GM12801 (cell line): Measurements from ENCODE around the gene RNASE7.

Experiments
- CTCF ChIP-seq: IDR thresholded peaks from one replicate; pipeline ENCODE4 v1.5.1; 2011; ENCODE audit warnings: control low read depth; ENCODE audit not compliant: insufficient read length; ENCODE audit errors: extremely low read depth

Gene RNASE7

DNA sequence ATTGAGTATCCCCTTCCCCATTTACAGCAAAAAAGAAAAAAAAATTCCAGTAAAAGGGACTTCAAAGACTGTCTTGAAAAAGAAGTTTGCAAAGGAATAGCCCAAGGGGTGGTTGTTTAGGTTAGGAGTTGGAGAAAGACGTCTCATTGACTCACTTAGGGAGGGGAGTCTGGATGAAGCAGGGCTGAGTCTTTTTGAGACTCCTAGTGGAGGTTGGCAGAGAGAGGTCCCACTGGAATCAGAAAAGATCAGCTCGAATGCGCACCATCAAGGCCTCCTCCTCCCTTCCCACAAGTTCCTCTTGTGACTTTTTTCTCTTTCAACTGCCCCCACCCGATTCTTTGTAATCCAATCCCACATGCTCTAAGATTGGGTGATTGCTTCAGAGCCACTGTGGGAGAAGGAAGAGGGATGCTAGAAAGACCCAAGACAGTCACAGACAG, 29.9 kb downstream of the RNASE7 start:
- TF ChIP-seq CTCF, result no peak

DNA sequence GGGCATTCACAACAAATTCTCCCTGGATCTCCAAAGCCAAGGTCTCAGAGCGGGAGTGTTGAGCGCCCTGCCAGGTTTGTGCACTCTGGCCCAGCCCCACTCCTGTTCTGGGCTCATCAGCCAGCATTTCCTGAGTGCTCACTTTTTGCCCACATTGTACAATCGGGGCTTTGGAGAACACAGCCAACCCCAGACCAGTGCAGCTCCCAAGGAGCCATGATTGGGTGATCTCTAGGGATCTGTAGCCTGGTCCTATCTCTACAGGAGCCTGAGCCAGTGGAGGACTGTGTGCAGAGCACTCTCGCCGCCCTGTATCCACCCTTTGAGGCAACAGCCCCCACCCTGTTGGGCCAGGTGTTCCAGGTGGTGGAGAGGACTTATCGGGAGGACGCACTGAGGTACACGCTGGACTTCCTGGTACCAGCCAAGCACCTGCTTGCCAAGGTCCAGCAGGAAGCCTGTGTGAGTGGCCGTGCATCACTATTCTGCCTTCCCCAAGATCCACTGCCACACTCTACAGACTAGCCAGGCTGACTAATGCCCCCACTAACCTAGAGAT, 30.7 kb downstream of the RNASE7 start:
- TF ChIP-seq CTCF, result no peak

GRCh38 chr14:21073921-21074320, 31.8 kb downstream of the RNASE7 start:
- TF ChIP-seq CTCF, result no peak

DNA sequence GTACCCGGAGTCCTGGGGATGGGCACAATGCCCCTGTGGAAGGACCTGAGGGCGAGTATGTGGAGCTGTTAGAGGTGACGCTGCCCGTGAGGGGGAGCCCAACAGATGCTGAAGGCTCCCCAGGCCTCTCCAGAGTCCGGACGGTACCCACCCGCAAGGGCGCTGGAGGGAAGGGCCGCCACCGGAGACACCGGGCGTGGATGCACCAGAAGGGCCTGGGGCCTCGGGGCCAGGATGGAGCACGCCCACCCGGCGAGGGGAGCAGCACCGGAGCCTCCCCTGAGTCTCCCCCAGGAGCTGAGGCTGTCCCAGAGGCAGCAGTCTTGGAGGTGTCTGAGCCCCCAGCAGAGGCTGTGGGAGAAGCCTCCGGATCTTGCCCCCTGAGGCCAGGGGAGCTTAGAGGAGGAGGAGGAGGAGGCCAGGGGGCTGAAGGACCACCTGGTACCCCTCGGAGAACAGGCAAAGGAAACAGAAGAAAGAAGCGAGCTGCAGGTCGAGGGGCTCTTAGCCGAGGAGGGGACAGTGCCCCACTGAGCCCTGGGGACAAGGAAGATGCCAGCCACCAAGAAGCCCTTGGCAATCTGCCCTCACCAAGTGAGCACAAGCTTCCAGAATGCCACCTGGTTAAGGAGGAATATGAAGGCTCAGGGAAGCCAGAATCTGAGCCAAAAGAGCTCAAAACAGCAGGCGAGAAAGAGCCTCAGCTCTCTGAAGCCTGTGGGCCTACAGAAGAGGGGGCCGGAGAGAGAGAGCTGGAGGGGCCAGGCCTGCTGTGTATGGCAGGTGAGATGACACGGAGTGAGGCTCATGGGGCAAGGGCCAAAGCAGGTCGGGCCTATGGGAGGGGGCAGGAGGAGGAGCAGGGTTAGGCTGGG, 32.5 kb downstream of the RNASE7 start:
- no peak for TF ChIP-seq CTCF

GRCh38 chr14:21075719-21076437, 33.7 kb downstream of the RNASE7 start:
- no peak for TF ChIP-seq CTCF

DNA sequence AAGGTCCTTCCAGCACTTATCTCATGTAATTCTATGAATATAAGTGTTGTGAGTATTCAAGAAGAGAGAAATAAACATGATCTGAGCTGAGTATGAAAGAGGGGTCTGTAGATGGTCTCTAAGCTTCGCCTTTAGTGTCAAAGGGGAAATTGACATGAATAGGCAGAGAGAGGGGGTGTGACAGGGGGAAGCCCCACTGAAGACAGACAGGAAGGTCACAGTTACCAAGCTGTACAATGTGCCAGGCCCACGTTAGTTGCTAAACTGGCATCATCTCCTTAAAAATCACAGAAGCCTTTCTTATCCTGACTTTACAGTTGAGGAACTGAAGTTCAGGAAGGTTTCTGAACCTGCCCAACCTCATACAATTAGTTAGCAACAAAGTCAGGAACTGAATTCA, 35.5 kb downstream of the RNASE7 start:
- TF ChIP-seq CTCF, result no peak

- TF ChIP-seq CTCF, result no peak
Measured at GRCh38 chr14:21078287-21078686, 36.1 kb downstream of the RNASE7 start.
